ENCODE measurements around the gene MED16. TPM values are rescaled to one million over a fixed set of nuclear protein-coding genes. Genes with fewer than 3 reads are reported as not detected.
"Not testable (repeated sequence)": the region's sequence is repeated elsewhere in the genome, so short reads cannot be mapped to it uniquely, and the experiment has no call there.

MED16 gene
- total RNA-seq, 4 donors from 2014 or later: 26.3 to 50.9 (median 37.2) TPM

- Histone ChIP-seq H3K27ac (replicated peaks in 1 of 4) (peak overlapping the region; percentile 76 to 86 (median 80)), H3K4me1 (peaks cover 13 to 45% (median 44%) of the 10 kb centered on the region in 4 donors), H3K27me3 (peaks cover 0 to 69% (median 18%) of the 10 kb centered on the region in 4 donors), H3K9me3 (no peaks in the 10 kb centered on the region), H3K4me3 (peak overlapping the region; percentile 32 to 36 (median 34)), H3K36me3 (no peaks in the 10 kb centered on the region)
- intact Hi-C loops (cut with DNase I): no loop called here
- TF ChIP-seq EP300 (IDR thresholded peaks at IDR 0.05): no peak
- no peak for TF ChIP-seq CTCF (IDR thresholded peaks at IDR 0.05)
- no peak for TF ChIP-seq POLR2AphosphoS5 (IDR thresholded peaks at IDR 0.05)
- TF ChIP-seq POLR2A (IDR thresholded peaks at IDR 0.05; ENCODE audit: low read depth): no peak
- no peak for DNase-seq (ENCODE audit: extremely low spot score)
- 20% methylated on average over 6 of the region's 13 CpGs for WGBS
Measured at GRCh38 chr19:850979-851335, 42.0 kb downstream of the MED16 start.

- Histone ChIP-seq H3K4me1 (peaks cover 13 to 45% (median 44%) of the 10 kb centered on the region in 4 donors), H3K4me3 (peak overlapping the region; percentile 32 to 36 (median 34)), H3K27me3 (peaks cover 0 to 69% (median 22%) of the 10 kb centered on the region in 4 donors), H3K9me3 (no peaks in the 10 kb centered on the region), H3K36me3 (no peaks in the 10 kb centered on the region), H3K27ac (replicated peaks in 1 of 4) (peak overlapping the region; percentile 76 to 86 (median 80))
- TF ChIP-seq POLR2A (IDR thresholded peaks at IDR 0.05; ENCODE audit: low read depth): no peak
- no peak for TF ChIP-seq CTCF (IDR thresholded peaks at IDR 0.05)
- TF ChIP-seq EP300 (IDR thresholded peaks at IDR 0.05): peak; percentile 85
- TF ChIP-seq POLR2AphosphoS5 (IDR thresholded peaks at IDR 0.05): peak; percentile 86 to 90
- 39% methylated on average over 12 of the region's 28 CpGs for WGBS
- intact Hi-C loops (cut with DNase I): no loop called here
- peak; percentile 98 for DNase-seq (ENCODE audit: extremely low spot score)
Measured at GRCh38 chr19:850221-850978, 42.6 kb downstream of the MED16 start.

- intact Hi-C loops (cut with DNase I); H3K36me3 ChIP-seq; H3K4me3 ChIP-seq; DNase-seq (ENCODE audit: extremely low spot score); H3K9me3 ChIP-seq: not testable (repeated sequence)
- peaks cover 0 to 72% (median 27%) of the 10 kb centered on the region in 4 donors for H3K27me3 ChIP-seq
- H3K27ac ChIP-seq (replicated peaks in 1 of 4): peak overlapping the region in 2 of 4 donors; percentile 26 to 65
- WGBS: 74% methylated on average over 6 of the region's 8 CpGs
- H3K4me1 ChIP-seq: peaks cover 13 to 49% (median 44%) of the 10 kb centered on the region in 4 donors
Measured at GRCh38 chr19:849195-849594, 43.8 kb downstream of the MED16 start.

GRCh38 chr19:848386-848921, 44.5 kb downstream of the MED16 start:
- H3K9me3 ChIP-seq: no peaks in the 10 kb centered on the region
- peaks cover 0 to 74% (median 33%) of the 10 kb centered on the region in 4 donors for H3K27me3 ChIP-seq
- H3K36me3 ChIP-seq: no peaks in the 10 kb centered on the region
- 48% methylated on average over 11 of the region's 12 CpGs for WGBS
- H3K4me3 ChIP-seq: no peak overlapping the region
- peak overlapping the region; percentile 27 to 65 (median 40) for H3K27ac ChIP-seq (replicated peaks in 1 of 4)
- intact Hi-C loops (cut with DNase I): no loop called here
- DNase-seq (ENCODE audit: extremely low spot score): no peak
- H3K4me1 ChIP-seq: peaks cover 17 to 56% (median 51%) of the 10 kb centered on the region in 4 donors
- TF ChIP-seq POLR2A (IDR thresholded peaks at IDR 0.05; ENCODE audit: low read depth): no peak
- no peak for TF ChIP-seq CTCF (IDR thresholded peaks at IDR 0.05)
- TF ChIP-seq POLR2AphosphoS5 (IDR thresholded peaks at IDR 0.05): no peak
- no peak for TF ChIP-seq EP300 (IDR thresholded peaks at IDR 0.05)

GRCh38 chr19:845707-846521, 47.1 kb downstream of the MED16 start:
- Histone ChIP-seq H3K4me1 (peaks cover 16 to 46% (median 38%) of the 10 kb centered on the region in 4 donors), H3K27me3 (peaks cover 0 to 75% (median 33%) of the 10 kb centered on the region in 4 donors), H3K9me3 (no peaks in the 10 kb centered on the region), H3K36me3 (no peaks in the 10 kb centered on the region), H3K4me3 (no peak overlapping the region), H3K27ac (replicated peaks in 1 of 4) (no peak overlapping the region)
- no peak for TF ChIP-seq POLR2AphosphoS5 (IDR thresholded peaks at IDR 0.05)
- no peak for TF ChIP-seq POLR2A (IDR thresholded peaks at IDR 0.05; ENCODE audit: low read depth)
- 71% methylated on average over 31 of the region's 37 CpGs for WGBS
- DNase-seq (ENCODE audit: extremely low spot score): no peak
- intact Hi-C loops (cut with DNase I): no loop called here
